Activated naive CD8-positive, alpha-beta T cell treated with anti-CD3 and anti-CD28 coated beads for 36 hours (primary cell): ENCODE results near the gene APLP1. TPM values are rescaled to one million over a fixed set of nuclear protein-coding genes. Genes with fewer than 3 reads are reported as not detected.
"Not testable (repeated sequence)": the region's sequence is repeated elsewhere in the genome, so short reads cannot be mapped to it uniquely, and the experiment has no call there.

Experiments used
- DNase-seq: peaks from one replicate; pipeline ENCODE4 v3.0.0; 2021
- H3K27ac Mint-ChIP-seq: one replicate; pipeline ENCODE4 v1.8.0; 2022; ENCODE audit warnings: mild to moderate bottlenecking, moderate library complexity, mixed read lengths
- H3K27me3 Mint-ChIP-seq: one replicate; pipeline ENCODE4 v1.8.0; 2022; ENCODE audit warnings: mild to moderate bottlenecking, mixed read lengths
- H3K36me3 Mint-ChIP-seq: one replicate; pipeline ENCODE4 v1.8.0; 2021; ENCODE audit warnings: mild to moderate bottlenecking, mixed read lengths
- H3K4me1 Mint-ChIP-seq: one replicate; pipeline ENCODE4 v1.8.0; 2021; ENCODE audit warnings: mixed read lengths
- H3K4me3 Mint-ChIP-seq: one replicate; pipeline ENCODE4 v1.8.0; 2022; ENCODE audit warnings: mild to moderate bottlenecking, moderate library complexity, mixed read lengths
- H3K9me3 Mint-ChIP-seq: one replicate; pipeline ENCODE4 v1.8.0; 2022; ENCODE audit warnings: mixed read lengths
- total RNA-seq, 2 experiments: library from RNA; stranded (reverse); gene quantifications; one replicate each; pipeline ENCODE4 v1.2.3, GENCODE V29; 2021

The APLP1 gene
- total RNA-seq: under 1 TPM; 0.68 to 0.88 TPM

GRCh38 chr19:35868172-35868822 lies at the start of gene APLP1:
Gene APLP1, plus strand, starts transcription at chr19:35868574. Its CDS starts 63 bp downstream, at chr19:35868637.
- H3K27me3 Mint-ChIP-seq: peaks cover 71% of the 10 kb centered on the region

GRCh38 chr19:35822579-35822978 lies 45.8 kb upstream of the APLP1 start:
- Mint-ChIP-seq H3K4me3 (no peak overlapping the region), H3K9me3 (no peaks in the 10 kb centered on the region), H3K27me3 (peaks cover 29% of the 10 kb centered on the region), H3K27ac (no peak overlapping the region), H3K36me3 (no peaks in the 10 kb centered on the region), H3K4me1 (peaks cover 2% of the 10 kb centered on the region)
- DNase-seq: no peak

More at GRCh38 chr19:35868172-35868822, at the start of gene APLP1:
- peaks cover 12% of the 10 kb centered on the region for H3K4me1 Mint-ChIP-seq
- no peak within 1 kb of the TSS for H3K27ac Mint-ChIP-seq
- peak; percentile 81 for DNase-seq
- peaks cover 2% of the 10 kb centered on the region for H3K36me3 Mint-ChIP-seq
- H3K9me3 Mint-ChIP-seq: no peaks in the 10 kb centered on the region
- peak within 1 kb of the TSS; percentile 61 for H3K4me3 Mint-ChIP-seq

GRCh38 chr19:35824150-35824549 lies 44.2 kb upstream of the APLP1 start:
- peaks cover 2% of the 10 kb centered on the region for H3K4me1 Mint-ChIP-seq
- DNase-seq: no peak
- no peak overlapping the region for H3K4me3 Mint-ChIP-seq
- H3K27ac Mint-ChIP-seq: no peak overlapping the region
- H3K36me3 Mint-ChIP-seq: no peaks in the 10 kb centered on the region
- peaks cover 38% of the 10 kb centered on the region for H3K27me3 Mint-ChIP-seq
- H3K9me3 Mint-ChIP-seq: no peaks in the 10 kb centered on the region

- H3K4me1 Mint-ChIP-seq: no peaks in the 10 kb centered on the region
- H3K27me3 Mint-ChIP-seq: peaks cover 38% of the 10 kb centered on the region
- no peaks in the 10 kb centered on the region for H3K9me3 Mint-ChIP-seq
- no peak overlapping the region for H3K4me3 Mint-ChIP-seq
- peak; percentile 59 for DNase-seq
- no peaks in the 10 kb centered on the region for H3K36me3 Mint-ChIP-seq
- H3K27ac Mint-ChIP-seq: no peak overlapping the region
These were observed 39.6 kb upstream of the APLP1 start for GRCh38 chr19:35828692-35829301.

- H3K4me1 Mint-ChIP-seq: no peaks in the 10 kb centered on the region
- no peak for DNase-seq
- no peak overlapping the region for H3K27ac Mint-ChIP-seq
- H3K27me3 Mint-ChIP-seq: peaks cover 39% of the 10 kb centered on the region
- no peaks in the 10 kb centered on the region for H3K9me3 Mint-ChIP-seq
- H3K36me3 Mint-ChIP-seq: no peaks in the 10 kb centered on the region
- H3K4me3 Mint-ChIP-seq: no peak overlapping the region
These were observed 37.4 kb upstream of the APLP1 start for GRCh38 chr19:35830986-35831385.

GRCh38 chr19:35832054-35832453 lies 36.3 kb upstream of the APLP1 start:
- no peak overlapping the region for H3K27ac Mint-ChIP-seq
- H3K4me1 Mint-ChIP-seq: no peaks in the 10 kb centered on the region
- no peak overlapping the region for H3K4me3 Mint-ChIP-seq
- no peak for DNase-seq
- H3K36me3 Mint-ChIP-seq: no peaks in the 10 kb centered on the region
- H3K27me3 Mint-ChIP-seq: peaks cover 42% of the 10 kb centered on the region
- no peaks in the 10 kb centered on the region for H3K9me3 Mint-ChIP-seq

- Mint-ChIP-seq H3K27me3 (peaks cover 36% of the 10 kb centered on the region), H3K4me1 (no peaks in the 10 kb centered on the region), H3K27ac (no peak overlapping the region), H3K9me3 (peaks cover 2% of the 10 kb centered on the region), H3K36me3 (no peaks in the 10 kb centered on the region), H3K4me3 (no peak overlapping the region)
- no peak for DNase-seq
These were observed 34.4 kb upstream of the APLP1 start for GRCh38 chr19:35833972-35834371.

- not testable (repeated sequence) for H3K4me3 Mint-ChIP-seq, H3K27ac Mint-ChIP-seq, H3K36me3 Mint-ChIP-seq
These were observed 32.3 kb upstream of the APLP1 start for GRCh38 chr19:35836096-35836495.

GRCh38 chr19:35841961-35842595 lies 26.3 kb upstream of the APLP1 start:
- peaks cover 8% of the 10 kb centered on the region for H3K4me1 Mint-ChIP-seq
- no peak for DNase-seq
- H3K4me3 Mint-ChIP-seq: no peak overlapping the region
- no peaks in the 10 kb centered on the region for H3K36me3 Mint-ChIP-seq
- H3K27ac Mint-ChIP-seq: no peak overlapping the region
- H3K27me3 Mint-ChIP-seq: peaks cover 57% of the 10 kb centered on the region
- peaks cover 3% of the 10 kb centered on the region for H3K9me3 Mint-ChIP-seq

More at GRCh38 chr19:35836096-35836495, 32.3 kb upstream of the APLP1 start:
- not testable (repeated sequence) for H3K4me1 Mint-ChIP-seq, H3K9me3 Mint-ChIP-seq, DNase-seq
- H3K27me3 Mint-ChIP-seq: peaks cover 35% of the 10 kb centered on the region

GRCh38 chr19:35842666-35843272 lies 25.6 kb upstream of the APLP1 start:
- Mint-ChIP-seq H3K27ac (no peak overlapping the region), H3K4me1 (peaks cover 8% of the 10 kb centered on the region), H3K9me3 (peaks cover 3% of the 10 kb centered on the region), H3K36me3 (no peaks in the 10 kb centered on the region), H3K4me3 (no peak overlapping the region), H3K27me3 (peaks cover 58% of the 10 kb centered on the region)
- no peak for DNase-seq

GRCh38 chr19:35843676-35844481 lies 24.5 kb upstream of the APLP1 start:
- peaks cover 68% of the 10 kb centered on the region for H3K27me3 Mint-ChIP-seq
- no peak overlapping the region for H3K4me3 Mint-ChIP-seq
- H3K27ac Mint-ChIP-seq: no peak overlapping the region
- H3K9me3 Mint-ChIP-seq: peaks cover 2% of the 10 kb centered on the region
- no peak for DNase-seq
- H3K4me1 Mint-ChIP-seq: peaks cover 8% of the 10 kb centered on the region
- H3K36me3 Mint-ChIP-seq: no peaks in the 10 kb centered on the region

GRCh38 chr19:35844482-35845214 lies 23.7 kb upstream of the APLP1 start:
- Mint-ChIP-seq H3K9me3 (no peaks in the 10 kb centered on the region), H3K4me3 (peak overlapping the region; percentile 59), H3K27ac (no peak overlapping the region), H3K36me3 (no peaks in the 10 kb centered on the region), H3K4me1 (peaks cover 8% of the 10 kb centered on the region), H3K27me3 (peaks cover 70% of the 10 kb centered on the region)
- DNase-seq: no peak

- Mint-ChIP-seq H3K27me3 (peaks cover 70% of the 10 kb centered on the region), H3K9me3 (no peaks in the 10 kb centered on the region), H3K4me1 (peaks cover 8% of the 10 kb centered on the region), H3K36me3 (no peaks in the 10 kb centered on the region), H3K4me3 (peak overlapping the region; percentile 59), H3K27ac (no peak overlapping the region)
- no peak for DNase-seq
These were observed 22.9 kb upstream of the APLP1 start for GRCh38 chr19:35845215-35846037.
